ENCODE results near the gene CAMKMT. TPM values are rescaled to one million over a fixed set of nuclear protein-coding genes. Genes with fewer than 3 reads are reported as not detected.

CAMKMT gene
- total RNA-seq, 3 donors from 2014 or later: 6.4 to 11.8 (median 10.5) TPM

- intact Hi-C loops (cut with DNase I; ENCODE audit: low total_unique reads): no loop called here
These were observed 88.3 kb downstream of the CAMKMT start for GRCh38 chr2:44450082-44450481.

GRCh38 chr2:44450806-44451205 lies 89.1 kb downstream of the CAMKMT start:
- Histone ChIP-seq H3K27ac (no peak overlapping the region), H3K36me3 (no peaks in the 10 kb centered on the region), H3K4me1 (no peaks in the 10 kb centered on the region), H3K4me3 (no peak overlapping the region), H3K9me3 (no peaks in the 10 kb centered on the region), H3K27me3 (no peaks in the 10 kb centered on the region)
- TF ChIP-seq CTCF (IDR thresholded peaks at IDR 0.05) (no peak), POLR2AphosphoS5 (IDR thresholded peaks at IDR 0.05) (no peak), POLR2A (IDR thresholded peaks at IDR 0.05) (no peak)
- no peak for DNase-seq (ENCODE audit: low spot score in 2 of 2)
- intact Hi-C loops (cut with DNase I; ENCODE audit: low total_unique reads): no loop called here

More at GRCh38 chr2:44450082-44450481, 88.3 kb downstream of the CAMKMT start:
- Histone ChIP-seq H3K9me3 (no peaks in the 10 kb centered on the region), H3K27ac (no peak overlapping the region), H3K36me3 (no peaks in the 10 kb centered on the region), H3K27me3 (no peaks in the 10 kb centered on the region), H3K4me3 (no peak overlapping the region), H3K4me1 (no peaks in the 10 kb centered on the region)
- DNase-seq (ENCODE audit: low spot score in 2 of 2): no peak
- no peak for TF ChIP-seq POLR2AphosphoS5 (IDR thresholded peaks at IDR 0.05)
- no peak for TF ChIP-seq POLR2A (IDR thresholded peaks at IDR 0.05)
- TF ChIP-seq CTCF (IDR thresholded peaks at IDR 0.05): no peak

- no peaks in the 10 kb centered on the region for H3K36me3 ChIP-seq
- no peaks in the 10 kb centered on the region for H3K27me3 ChIP-seq
- H3K9me3 ChIP-seq: no peaks in the 10 kb centered on the region
- H3K27ac ChIP-seq: no peak overlapping the region
- no peak for TF ChIP-seq POLR2A (IDR thresholded peaks at IDR 0.05)
- no peak for TF ChIP-seq CTCF (IDR thresholded peaks at IDR 0.05)
- no peak for TF ChIP-seq POLR2AphosphoS5 (IDR thresholded peaks at IDR 0.05)
- intact Hi-C loops (cut with DNase I; ENCODE audit: low total_unique reads): no loop called here
- H3K4me1 ChIP-seq: no peaks in the 10 kb centered on the region
- no peak overlapping the region for H3K4me3 ChIP-seq
- no peak for DNase-seq (ENCODE audit: low spot score in 2 of 2)
These were observed 90.4 kb downstream of the CAMKMT start for GRCh38 chr2:44452069-44452583.

GRCh38 chr2:44453259-44453658 lies 91.5 kb downstream of the CAMKMT start:
- Histone ChIP-seq H3K27ac (no peak overlapping the region), H3K4me1 (no peaks in the 10 kb centered on the region), H3K27me3 (no peaks in the 10 kb centered on the region), H3K4me3 (no peak overlapping the region), H3K9me3 (no peaks in the 10 kb centered on the region), H3K36me3 (no peaks in the 10 kb centered on the region)
- intact Hi-C loops (cut with DNase I; ENCODE audit: low total_unique reads): no loop called here
- TF ChIP-seq POLR2A (IDR thresholded peaks at IDR 0.05): no peak
- DNase-seq (ENCODE audit: low spot score in 2 of 2): no peak

GRCh38 chr2:44455877-44456276 lies 94.1 kb downstream of the CAMKMT start:
- Histone ChIP-seq H3K4me3 (no peak overlapping the region), H3K4me1 (no peaks in the 10 kb centered on the region), H3K9me3 (no peaks in the 10 kb centered on the region), H3K36me3 (no peaks in the 10 kb centered on the region), H3K27me3 (no peaks in the 10 kb centered on the region), H3K27ac (no peak overlapping the region)
- TF ChIP-seq CTCF (IDR thresholded peaks at IDR 0.05) (no peak), POLR2AphosphoS5 (IDR thresholded peaks at IDR 0.05) (no peak), POLR2A (IDR thresholded peaks at IDR 0.05) (no peak)
- intact Hi-C loops (cut with DNase I; ENCODE audit: low total_unique reads): no loop called here
- DNase-seq (ENCODE audit: low spot score in 2 of 2): no peak

GRCh38 chr2:44456946-44457345 lies 95.2 kb downstream of the CAMKMT start:
- intact Hi-C loops (cut with DNase I; ENCODE audit: low total_unique reads): no loop called here
- Histone ChIP-seq H3K27ac (no peak overlapping the region), H3K4me3 (no peak overlapping the region), H3K27me3 (no peaks in the 10 kb centered on the region), H3K36me3 (no peaks in the 10 kb centered on the region), H3K9me3 (no peaks in the 10 kb centered on the region), H3K4me1 (no peaks in the 10 kb centered on the region)
- DNase-seq (ENCODE audit: low spot score in 2 of 2): no peak
- TF ChIP-seq POLR2A (IDR thresholded peaks at IDR 0.05) (no peak), POLR2AphosphoS5 (IDR thresholded peaks at IDR 0.05) (no peak), CTCF (IDR thresholded peaks at IDR 0.05) (no peak)
